Parathyroid adenoma (tissue), 2 donors: ENCODE data around the gene TSLP.

Experiments
- H2AFZ ChIP-seq: fragments of 300-600 bp; sonication (generic); one replicate; pipeline ENCODE4 v1.7.0; 2017; ENCODE audit warnings: antibody characterized with exemption, mild to moderate bottlenecking
- H3K27ac ChIP-seq: fragments of 300-600 bp; sonication (generic); one replicate; pipeline ENCODE4 v1.7.0; 2017
- H3K27me3 ChIP-seq: fragments of 300-600 bp; sonication (generic); one replicate; pipeline ENCODE4 v1.7.0; 2017; ENCODE audit warnings: low read length; ENCODE audit not compliant: control insufficient read depth, insufficient read depth
- H3K36me3 ChIP-seq: fragments of 300-600 bp; sonication (generic); one replicate; pipeline ENCODE4 v1.7.0; 2017; ENCODE audit warnings: low read length; ENCODE audit not compliant: control insufficient read depth, insufficient read depth
- H3K4me1 ChIP-seq: fragments of 300-600 bp; sonication (generic); one replicate; pipeline ENCODE4 v1.7.0; 2017; ENCODE audit warnings: control low read depth
- H3K4me2 ChIP-seq: fragments of 300-600 bp; sonication (generic); one replicate; pipeline ENCODE4 v1.7.0; 2017; ENCODE audit warnings: low read length
- H3K4me3 ChIP-seq: fragments of 300-600 bp; sonication (generic); one replicate; pipeline ENCODE4 v1.7.0; 2017; ENCODE audit warnings: low read depth, low read length
- H3K79me2 ChIP-seq: fragments of 300-600 bp; sonication (generic); one replicate; pipeline ENCODE4 v1.7.0; 2017; ENCODE audit warnings: control low read depth
- H3K9ac ChIP-seq: fragments of 300-600 bp; sonication (generic); one replicate; pipeline ENCODE4 v1.7.0; 2017; ENCODE audit warnings: mild to moderate bottlenecking
- H3K9me3 ChIP-seq: fragments of 300-600 bp; sonication (generic); one replicate; pipeline ENCODE4 v1.7.0; 2017; ENCODE audit warnings: low read length; ENCODE audit not compliant: control insufficient read depth
- TF ChIP-seq, protein P1 (sequence below): fragments of 300-600 bp; sonication (generic); IDR thresholded peaks from one replicate; pipeline ENCODE4 v1.7.0; 2017; ENCODE audit warnings: antibody characterized with exemption, mild to moderate bottlenecking
- donor health status: primary hyperparathyroidism.

TSLP gene

GRCh38 chr5:111117136-111117535 is 45.6 kb downstream of the TSLP start:
- TF ChIP-seq, protein P1, sequence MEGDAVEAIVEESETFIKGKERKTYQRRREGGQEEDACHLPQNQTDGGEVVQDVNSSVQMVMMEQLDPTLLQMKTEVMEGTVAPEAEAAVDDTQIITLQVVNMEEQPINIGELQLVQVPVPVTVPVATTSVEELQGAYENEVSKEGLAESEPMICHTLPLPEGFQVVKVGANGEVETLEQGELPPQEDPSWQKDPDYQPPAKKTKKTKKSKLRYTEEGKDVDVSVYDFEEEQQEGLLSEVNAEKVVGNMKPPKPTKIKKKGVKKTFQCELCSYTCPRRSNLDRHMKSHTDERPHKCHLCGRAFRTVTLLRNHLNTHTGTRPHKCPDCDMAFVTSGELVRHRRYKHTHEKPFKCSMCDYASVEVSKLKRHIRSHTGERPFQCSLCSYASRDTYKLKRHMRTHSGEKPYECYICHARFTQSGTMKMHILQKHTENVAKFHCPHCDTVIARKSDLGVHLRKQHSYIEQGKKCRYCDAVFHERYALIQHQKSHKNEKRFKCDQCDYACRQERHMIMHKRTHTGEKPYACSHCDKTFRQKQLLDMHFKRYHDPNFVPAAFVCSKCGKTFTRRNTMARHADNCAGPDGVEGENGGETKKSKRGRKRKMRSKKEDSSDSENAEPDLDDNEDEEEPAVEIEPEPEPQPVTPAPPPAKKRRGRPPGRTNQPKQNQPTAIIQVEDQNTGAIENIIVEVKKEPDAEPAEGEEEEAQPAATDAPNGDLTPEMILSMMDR, result no peak
- no peak overlapping the region for H3K4me3 ChIP-seq
- no peaks in the 10 kb centered on the region for H3K36me3 ChIP-seq
- no peaks in the 10 kb centered on the region for H3K4me1 ChIP-seq
- no peak overlapping the region for H2AFZ ChIP-seq
- no peaks in the 10 kb centered on the region for H3K79me2 ChIP-seq
- no peaks in the 10 kb centered on the region for H3K9me3 ChIP-seq
- no peaks in the 10 kb centered on the region for H3K27me3 ChIP-seq
- H3K27ac ChIP-seq, result no peak overlapping the region
- no peak overlapping the region for H3K9ac ChIP-seq
- no peak overlapping the region for H3K4me2 ChIP-seq

DNA sequence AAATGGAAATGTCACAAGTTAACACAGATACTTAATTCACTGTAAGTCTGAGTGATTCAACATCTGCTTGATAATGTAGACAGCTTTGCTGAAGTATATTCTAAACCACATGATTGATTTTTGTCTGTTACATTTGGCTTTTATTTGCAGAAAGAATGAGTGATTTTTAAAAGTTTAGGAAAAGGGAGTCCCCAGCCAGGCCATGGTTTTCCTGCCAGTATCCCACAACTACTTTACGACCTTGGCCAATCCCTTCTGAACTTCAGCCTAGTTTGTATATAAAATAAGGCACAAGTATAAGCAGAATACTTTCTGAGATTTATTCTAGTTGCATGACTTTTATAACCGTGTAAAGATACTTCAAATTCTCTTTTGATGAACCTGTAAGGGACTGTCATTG is 47.7 kb downstream of the TSLP start:
- Histone ChIP-seq H3K27ac (no peak overlapping the region), H3K36me3 (no peaks in the 10 kb centered on the region), H3K4me2 (no peak overlapping the region), H3K79me2 (no peaks in the 10 kb centered on the region), H3K4me1 (no peaks in the 10 kb centered on the region), H2AFZ (no peak overlapping the region), H3K9me3 (no peaks in the 10 kb centered on the region), H3K4me3 (no peak overlapping the region), H3K27me3 (no peaks in the 10 kb centered on the region), H3K9ac (no peak overlapping the region)
- TF ChIP-seq, protein P1, result no peak

DNA sequence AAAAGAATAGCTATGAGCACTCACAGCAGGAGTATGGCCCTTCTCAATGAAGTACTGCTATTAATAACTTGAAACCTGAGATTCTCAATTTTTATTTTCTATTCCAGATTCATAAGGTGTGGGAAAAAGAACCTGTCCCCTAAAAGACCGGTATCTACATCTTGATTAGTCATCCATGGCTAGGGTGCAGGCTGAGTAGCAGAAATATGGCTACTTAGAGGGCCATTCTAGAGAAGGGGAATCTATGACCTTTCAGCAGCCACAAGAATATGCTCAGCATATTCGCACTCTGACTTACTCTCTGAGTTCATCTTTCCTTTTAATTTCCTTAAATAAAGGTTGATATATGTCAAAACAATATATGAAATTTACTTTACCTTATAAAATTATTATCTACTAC is 48.3 kb downstream of the TSLP start:
- no peak overlapping the region for H3K4me3 ChIP-seq
- H3K4me1 ChIP-seq, result no peaks in the 10 kb centered on the region
- H3K9me3 ChIP-seq, result no peaks in the 10 kb centered on the region
- no peak overlapping the region for H3K27ac ChIP-seq
- H3K36me3 ChIP-seq, result no peaks in the 10 kb centered on the region
- H2AFZ ChIP-seq, result no peak overlapping the region
- H3K27me3 ChIP-seq, result no peaks in the 10 kb centered on the region
- TF ChIP-seq, protein P1, result no peak
- no peaks in the 10 kb centered on the region for H3K79me2 ChIP-seq
- no peak overlapping the region for H3K4me2 ChIP-seq
- no peak overlapping the region for H3K9ac ChIP-seq

DNA sequence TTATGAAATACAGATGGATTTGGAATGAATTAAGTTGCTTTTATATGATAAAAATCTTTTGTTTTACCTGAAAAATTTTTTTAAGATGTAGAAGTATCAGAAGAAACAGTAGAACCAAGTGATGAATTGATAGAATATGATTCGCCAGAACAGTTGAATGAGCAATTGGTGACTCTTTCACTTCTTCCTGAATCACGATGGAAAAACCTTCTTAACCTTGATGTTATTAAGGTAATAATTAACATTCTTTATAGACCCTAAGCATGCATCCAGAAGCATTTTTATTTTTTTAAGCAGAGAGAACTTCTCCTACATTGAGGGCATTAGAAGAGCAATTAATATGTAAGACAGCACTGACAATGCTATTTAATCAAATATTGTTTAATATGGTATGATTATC is 49.4 kb downstream of the TSLP start:
- no peaks in the 10 kb centered on the region for H3K36me3 ChIP-seq
- H3K9me3 ChIP-seq, result no peaks in the 10 kb centered on the region
- H3K79me2 ChIP-seq, result no peaks in the 10 kb centered on the region
- H2AFZ ChIP-seq, result no peak overlapping the region
- H3K4me2 ChIP-seq, result no peak overlapping the region
- H3K27ac ChIP-seq, result no peak overlapping the region
- H3K4me1 ChIP-seq, result no peaks in the 10 kb centered on the region
- H3K9ac ChIP-seq, result no peak overlapping the region
- TF ChIP-seq, protein P1, result no peak
- H3K4me3 ChIP-seq, result no peak overlapping the region
- H3K27me3 ChIP-seq, result no peaks in the 10 kb centered on the region

DNA sequence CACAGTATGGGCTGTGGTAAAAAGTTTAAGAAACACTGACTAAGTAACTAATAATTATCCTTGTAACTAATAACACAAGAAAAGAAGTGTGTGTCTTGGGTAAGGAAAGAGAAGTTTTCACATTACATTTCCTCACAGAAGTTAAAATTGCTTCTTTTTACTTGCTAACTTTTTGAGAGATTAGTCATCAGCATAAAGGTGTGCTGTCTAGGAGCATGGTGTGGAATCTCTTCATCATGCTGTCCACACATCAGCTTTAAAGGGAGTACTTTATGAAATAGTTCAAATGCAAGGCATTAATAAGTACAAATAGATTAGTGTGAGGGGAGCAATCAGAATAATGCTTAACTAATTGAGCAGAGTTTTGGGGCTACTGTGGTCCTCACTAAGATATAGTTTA is 50.4 kb downstream of the TSLP start:
- H3K27me3 ChIP-seq, result no peaks in the 10 kb centered on the region
- TF ChIP-seq, protein P1, result no peak
- H3K79me2 ChIP-seq, result no peaks in the 10 kb centered on the region
- no peak overlapping the region for H3K4me2 ChIP-seq
- no peak overlapping the region for H3K9ac ChIP-seq
- H2AFZ ChIP-seq, result no peak overlapping the region
- H3K27ac ChIP-seq, result no peak overlapping the region
- no peaks in the 10 kb centered on the region for H3K4me1 ChIP-seq
- H3K36me3 ChIP-seq, result no peaks in the 10 kb centered on the region
- H3K4me3 ChIP-seq, result no peak overlapping the region
- H3K9me3 ChIP-seq, result no peaks in the 10 kb centered on the region
